Lung (tissue), 16 donors: ENCODE measurements around the gene NAGA. TPM values are rescaled to one million over a fixed set of nuclear protein-coding genes. Genes with fewer than 3 reads are reported as not detected.
"Not testable (repeated sequence)": the region's sequence is repeated elsewhere in the genome, so short reads cannot be mapped to it uniquely, and the experiment has no call there.

Experiments
- ATAC-seq: fragments of 200-7000 bp; cut with Tn5 transposase; one replicate; pipeline ENCODE4 v1.9.1; 2020; ENCODE audit warnings: moderate number of reproducible peaks; ENCODE audit not compliant: insufficient read depth, low FRiP score
- DNase-seq, 3 donors: peaks; one replicate each; pipeline ENCODE4 v3.0.0-alpha.2; 2013 to 2017
- H3K27ac ChIP-seq, 2 donors: one replicate each; pipeline ENCODE4 v1.5.1; 2013; ENCODE audit warnings: mild to moderate bottlenecking in 2 of 2, moderate library complexity in 2 of 2, control low read depth in 1 of 2, inconsistent platforms in 1 of 2, low read depth in 1 of 2, low read length in 1 of 2
- H3K27me3 ChIP-seq, 3 donors: one replicate each; pipeline ENCODE4 v1.5.1; 2013; ENCODE audit warnings: low read length in 2 of 3; ENCODE audit not compliant: control insufficient read depth in 3 of 3, insufficient read depth in 3 of 3
- H3K36me3 ChIP-seq, 4 donors: one replicate each; pipeline ENCODE4 v1.5.1; 2013; ENCODE audit warnings: low read length in 4 of 4, mild to moderate bottlenecking in 1 of 4, moderate library complexity in 1 of 4; ENCODE audit not compliant: control insufficient read depth in 4 of 4, insufficient read depth in 4 of 4
- H3K4me1 ChIP-seq, 5 donors: one replicate each; pipeline ENCODE4 v1.5.1; 2013; ENCODE audit warnings: low read length in 5 of 5, mild to moderate bottlenecking in 2 of 5, moderate library complexity in 1 of 5; ENCODE audit not compliant: control insufficient read depth in 5 of 5, insufficient read depth in 5 of 5
- H3K4me3 ChIP-seq: one replicate; pipeline ENCODE4 v1.5.1; 2013; ENCODE audit warnings: mild to moderate bottlenecking, control low read depth, moderate library complexity
- H3K9ac ChIP-seq, 2 donors: one replicate each; pipeline ENCODE4 v1.5.1; 2013; ENCODE audit warnings: low read length in 2 of 2, control low read depth in 1 of 2; ENCODE audit not compliant: insufficient read depth in 1 of 2
- H3K9me3 ChIP-seq, 4 donors: one replicate each; pipeline ENCODE4 v1.5.1; 2013; ENCODE audit warnings: low read length in 3 of 4, mild to moderate bottlenecking in 1 of 4, moderate library complexity in 1 of 4; ENCODE audit not compliant: control insufficient read depth in 4 of 4, insufficient read depth in 3 of 4
- WGBS, 2 donors: extraction: QIAGEN DNeasy Blood & Tissue Kit; methylation state at CpG; one replicate each; pipeline ENCODE4 v1.1.7; 2013; 5-methylcytosine and 5-hydroxymethylcytosine counted together
- long read RNA-seq, 5 donors: transcript quantifications; one replicate each; lab custom pipeline, GENCODE V29; 2026
- polyA plus RNA-seq, 2 donors: library from polyadenylated mRNA; stranded (reverse); fragments of 200-250 nt; gene quantifications; one replicate each; pipeline ENCODE4 v1.2.1, GENCODE V29; 2013
- total RNA-seq, 2 donors: library from RNA; depleted of rRNA in 1 of 2; stranded (reverse); fragments of >200 nt in 1 of 2; gene quantifications; one replicate each; pipeline ENCODE4 v1.2.1, GENCODE V29; 2014 to 2021
- TF ChIP-seq, protein P1 (sequence below): IDR thresholded peaks from 2 replicates; pipeline ENCODE4 v1.5.1; 2012; ENCODE audit warnings: mild to moderate bottlenecking; ENCODE audit errors: control extremely low read depth, extremely low read depth
- donor health status: control.
- donor health status: control.
- donor health status: Bipolar disorder and iron deficiency.
- donor health status: healthy.
- donor health status: DM: yes; HTN: yes; CAD: no.

The NAGA gene
- total RNA-seq (10 to 100 TPM; 33.9 to 45.3 TPM), polyA plus RNA-seq (10 to 100 TPM in 1 of 2 donors, 1 to 10 TPM in 1; 9.9 to 48.0 TPM)
- long read RNA-seq, donor 1, transcript NAGA-201 (9 exons, 3,694 nt), result major isoform, 6 of 12 reads
- long read RNA-seq, donor 1, partial matches to known transcripts, result 0 of 12 reads
- long read RNA-seq, donor 1, other reads (novel, unspliced or antisense), result 0 of 12 reads
- long read RNA-seq, donor 2, partial matches to known transcripts, result 0 of 2 reads
- long read RNA-seq, donor 2, other reads (novel, unspliced or antisense), result 0 of 2 reads
- long read RNA-seq, donor 3, partial matches to known transcripts, result 0 of 1 reads
- long read RNA-seq, donor 3, other reads (novel, unspliced or antisense), result 0 of 1 reads
- long read RNA-seq, donor 4, result 0 reads
- long read RNA-seq, donor 5, partial matches to known transcripts, result 0 of 10 reads
- long read RNA-seq, donor 5, other reads (novel, unspliced or antisense), result 0 of 10 reads

DNA sequence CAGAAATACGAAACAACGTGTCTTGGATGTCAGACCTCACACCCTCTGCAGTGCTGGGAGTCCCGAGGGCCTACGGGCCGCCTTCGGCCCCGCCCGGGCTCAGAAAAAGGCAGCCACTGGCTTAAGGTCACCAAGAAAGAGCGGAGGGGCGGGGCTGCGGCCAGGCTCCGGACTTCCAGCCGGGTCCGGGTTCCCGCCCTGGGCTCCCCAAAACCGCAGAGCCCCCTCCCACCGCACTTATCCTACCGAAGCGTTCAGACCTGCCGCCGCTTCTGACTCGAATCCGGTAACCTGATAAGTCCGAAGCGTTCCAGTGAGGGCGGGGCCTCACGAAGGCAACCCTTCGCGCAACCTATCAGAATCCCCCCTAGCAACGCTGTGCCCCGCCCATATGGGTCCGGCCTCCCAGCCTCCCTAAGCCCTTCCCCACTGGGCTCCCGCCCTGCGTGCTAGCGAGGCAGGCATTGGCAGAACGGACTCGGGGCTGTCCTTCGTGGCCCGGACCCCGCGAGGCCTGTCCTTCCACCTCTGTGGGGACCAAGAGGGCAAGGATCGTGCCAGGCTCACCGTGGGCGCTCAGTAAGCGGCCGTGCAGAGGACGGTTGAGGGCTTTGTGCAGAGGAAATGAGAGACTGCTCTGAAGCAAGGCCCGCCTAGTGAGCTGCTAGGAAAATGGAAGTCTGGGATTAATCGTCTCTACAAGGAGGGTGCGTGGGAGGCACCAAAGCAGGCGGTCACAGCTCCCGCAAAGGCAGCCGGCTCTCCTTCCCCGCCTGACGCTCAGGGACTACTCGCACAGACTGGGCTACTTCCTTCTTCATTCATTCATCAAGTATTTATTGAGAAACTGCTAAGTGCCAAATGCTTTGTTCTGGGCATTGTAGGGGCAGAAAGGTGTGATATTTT lies at the start of gene NAGA:
TSS of gene NAGA (minus strand) at position 296 of the 906 bp plus-strand sequence. CDS start 515 bp downstream, outside the sequence.
- ATAC-seq (peak; percentile 94), DNase-seq (peak; percentile 95 to 98 (median 97))
- WGBS, 2 donors, result 0 to 1% methylated on average over 56 of the region's 56 CpGs
- Histone ChIP-seq H3K9ac (peak within 1 kb of the TSS; percentile 65 to 89), H3K27ac (peak within 1 kb of the TSS; percentile 79 to 99), H3K36me3 (peaks cover 3 to 22% (median 6%) of the 10 kb centered on the region in 4 donors), H3K27me3 (no peaks in the 10 kb centered on the region), H3K4me3 (peak within 1 kb of the TSS; percentile 59), H3K9me3 (no peaks in the 10 kb centered on the region), H3K4me1 (peaks cover 0 to 41% (median 14%) of the 10 kb centered on the region in 5 donors)
- TF ChIP-seq, protein P1, sequence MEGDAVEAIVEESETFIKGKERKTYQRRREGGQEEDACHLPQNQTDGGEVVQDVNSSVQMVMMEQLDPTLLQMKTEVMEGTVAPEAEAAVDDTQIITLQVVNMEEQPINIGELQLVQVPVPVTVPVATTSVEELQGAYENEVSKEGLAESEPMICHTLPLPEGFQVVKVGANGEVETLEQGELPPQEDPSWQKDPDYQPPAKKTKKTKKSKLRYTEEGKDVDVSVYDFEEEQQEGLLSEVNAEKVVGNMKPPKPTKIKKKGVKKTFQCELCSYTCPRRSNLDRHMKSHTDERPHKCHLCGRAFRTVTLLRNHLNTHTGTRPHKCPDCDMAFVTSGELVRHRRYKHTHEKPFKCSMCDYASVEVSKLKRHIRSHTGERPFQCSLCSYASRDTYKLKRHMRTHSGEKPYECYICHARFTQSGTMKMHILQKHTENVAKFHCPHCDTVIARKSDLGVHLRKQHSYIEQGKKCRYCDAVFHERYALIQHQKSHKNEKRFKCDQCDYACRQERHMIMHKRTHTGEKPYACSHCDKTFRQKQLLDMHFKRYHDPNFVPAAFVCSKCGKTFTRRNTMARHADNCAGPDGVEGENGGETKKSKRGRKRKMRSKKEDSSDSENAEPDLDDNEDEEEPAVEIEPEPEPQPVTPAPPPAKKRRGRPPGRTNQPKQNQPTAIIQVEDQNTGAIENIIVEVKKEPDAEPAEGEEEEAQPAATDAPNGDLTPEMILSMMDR, result no peak

DNA sequence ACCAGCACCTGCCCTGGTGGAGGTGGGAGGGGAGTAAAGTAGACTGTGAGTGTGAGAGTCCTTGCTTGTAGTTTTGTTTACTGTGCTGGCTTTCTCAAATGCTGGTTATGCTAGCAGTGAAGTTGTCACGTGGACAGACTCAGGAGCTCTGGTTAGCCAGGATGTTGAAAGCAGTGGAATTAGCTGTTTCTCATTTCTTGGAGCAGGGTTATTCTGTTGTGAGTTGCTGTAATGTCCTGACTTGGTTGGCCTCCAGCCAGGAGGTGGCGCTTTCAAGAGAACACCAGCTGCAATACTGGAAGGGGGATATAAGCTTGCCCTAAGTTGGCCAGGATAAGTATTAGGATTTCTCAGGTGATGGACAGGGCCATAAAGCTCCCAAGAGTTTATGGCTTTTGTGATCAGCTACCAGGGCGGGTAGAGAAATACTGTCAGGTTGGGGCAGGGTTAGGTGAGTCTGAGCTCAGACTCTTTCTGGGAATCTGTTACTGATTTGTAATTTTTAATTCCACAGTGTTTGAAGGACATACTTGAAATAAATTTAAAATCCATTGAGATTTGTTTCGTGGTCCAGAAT lies 46.3 kb upstream of the NAGA start:
- ATAC-seq, result no peak
- peak in 2 of 3 donors; percentile 42 to 53 for DNase-seq
- H3K27ac ChIP-seq, result peak overlapping the region in 1 of 2 donors; percentile 29
- no peaks in the 10 kb centered on the region for H3K36me3 ChIP-seq
- no peak overlapping the region for H3K9ac ChIP-seq
- peaks cover 0 to 6% (median 0%) of the 10 kb centered on the region in 5 donors for H3K4me1 ChIP-seq
- H3K9me3 ChIP-seq, result peaks cover 0 to 11% (median 7%) of the 10 kb centered on the region in 4 donors
- whole genome bisulfite sequencing, 2 donors, result 76 to 79% methylated on average over 4 of the region's 4 CpGs
- H3K27me3 ChIP-seq, result no peaks in the 10 kb centered on the region
- no peak overlapping the region for H3K4me3 ChIP-seq
- TF ChIP-seq, protein P1, result no peak

DNA sequence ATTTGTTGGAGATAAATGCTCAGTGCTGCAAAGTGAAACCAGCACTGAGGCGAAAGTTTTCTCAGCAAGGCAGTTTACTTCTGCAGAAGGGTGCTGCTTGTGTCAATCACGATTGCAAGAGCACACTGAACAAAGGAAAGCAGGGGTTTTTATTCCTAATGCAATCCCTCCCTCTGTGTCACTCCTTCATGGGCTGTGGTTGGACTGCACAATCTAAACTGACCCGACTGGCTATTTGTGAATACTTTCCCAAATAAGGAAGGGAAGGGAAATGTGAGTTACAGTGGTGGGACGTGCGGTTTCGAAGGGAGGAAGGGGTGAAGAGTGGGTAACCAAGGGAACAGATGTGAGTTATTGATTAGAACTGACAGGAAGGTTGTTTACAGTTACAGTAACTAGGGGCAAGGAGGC lies 44.8 kb upstream of the NAGA start:
- H3K36me3 ChIP-seq, H3K27ac ChIP-seq, DNase-seq, H3K9ac ChIP-seq, H3K4me3 ChIP-seq, H3K27me3 ChIP-seq, ATAC-seq, H3K4me1 ChIP-seq: not testable (repeated sequence)
- WGBS, 2 donors, result 81 to 83% methylated on average over 6 of the region's 6 CpGs
- peaks cover 0 to 11% (median 7%) of the 10 kb centered on the region in 4 donors for H3K9me3 ChIP-seq
